GM23338 (cell line): ENCODE results near the gene CCT6B. TPM values are rescaled to one million over a fixed set of nuclear protein-coding genes. Genes with fewer than 3 reads are reported as not detected.

Experiments used
- ATAC-seq: fragments of 200-7000 bp; cut with Tn5 transposase; 3 replicates; pipeline ENCODE4 v1.9.1; 2020
- DNase-seq: peaks from one replicate; pipeline ENCODE4 v3.0.0-alpha.2; 2015; ENCODE audit warnings: low spot score
- H2AFZ ChIP-seq: fragments of 200-600 bp; sonication (generic); 2 replicates; pipeline ENCODE4 v1.8.0; 2016; ENCODE audit warnings: antibody characterized with exemption, mild to moderate bottlenecking, moderate library complexity
- H3F3A ChIP-seq: fragments of 200-600 bp; sonication (generic); replicated peaks from 2 replicates; pipeline ENCODE4 v1.8.0; 2017; ENCODE audit warnings: antibody characterized with exemption, mixed run types, low read depth
- H3K27ac ChIP-seq: fragments of 200-600 bp; sonication (generic); 2 replicates; pipeline ENCODE4 v1.6.1; 2016; ENCODE audit warnings: low read depth
- H3K27me3 ChIP-seq: fragments of 200-600 bp; sonication (generic); 2 replicates; pipeline ENCODE4 v1.8.0; 2016; ENCODE audit warnings: mild to moderate bottlenecking, mixed run types, moderate library complexity; ENCODE audit not compliant: insufficient read depth
- H3K36me3 ChIP-seq: fragments of 200-600 bp; sonication (generic); 2 replicates; pipeline ENCODE4 v1.8.0; 2016; ENCODE audit warnings: mild to moderate bottlenecking; ENCODE audit not compliant: insufficient read depth
- H3K4me1 ChIP-seq: fragments of 200-600 bp; sonication (generic); 2 replicates; pipeline ENCODE4 v1.8.0; 2016; ENCODE audit warnings: mild to moderate bottlenecking, moderate library complexity; ENCODE audit not compliant: insufficient read depth
- H3K4me2 ChIP-seq: fragments of 200-600 bp; sonication (generic); 2 replicates; pipeline ENCODE4 v1.7.1; 2017; ENCODE audit warnings: mixed run types
- H3K4me3 ChIP-seq: fragments of 200-600 bp; sonication (generic); 2 replicates; pipeline ENCODE4 v1.6.1; 2016; ENCODE audit warnings: mixed run types
- H3K79me2 ChIP-seq: fragments of 200-600 bp; sonication (generic); replicated peaks from 2 replicates; pipeline ENCODE4 v1.8.0; 2017; ENCODE audit warnings: mild to moderate bottlenecking; ENCODE audit not compliant: insufficient read depth
- H3K9me2 ChIP-seq: fragments of 200-600 bp; sonication (generic); 2 replicates; pipeline ENCODE4 v1.8.0; 2017; ENCODE audit not compliant: insufficient read depth
- H4K20me1 ChIP-seq: fragments of 200-600 bp; sonication (generic); replicated peaks from 2 replicates; pipeline ENCODE4 v1.8.0; 2017; ENCODE audit warnings: mild to moderate bottlenecking; ENCODE audit not compliant: insufficient read depth
- H3K27ac Mint-ChIP-seq: 2 replicates; pipeline ENCODE4 v1.8.0; 2020; ENCODE audit warnings: inconsistent platforms, mild to moderate bottlenecking, moderate library complexity, mixed read lengths
- H3K27me3 Mint-ChIP-seq: 3 replicates; pipeline ENCODE4 v1.8.0; 2022; ENCODE audit warnings: low read depth, mild to moderate bottlenecking, moderate library complexity, mixed read lengths, inconsistent platforms; ENCODE audit not compliant: insufficient read depth, poor library complexity
- H3K36me3 Mint-ChIP-seq: 3 replicates; pipeline ENCODE4 v1.8.0; 2021; ENCODE audit warnings: low read depth, mild to moderate bottlenecking, inconsistent platforms, moderate library complexity, mixed read lengths
- H3K4me1 Mint-ChIP-seq: 3 replicates; pipeline ENCODE4 v1.8.0; 2020; ENCODE audit warnings: mild to moderate bottlenecking, inconsistent platforms, mixed read lengths
- H3K4me3 Mint-ChIP-seq: 3 replicates; pipeline ENCODE4 v1.8.0; 2021; ENCODE audit warnings: moderate library complexity, mild to moderate bottlenecking, inconsistent platforms, mixed read lengths
- H3K9me3 Mint-ChIP-seq: 3 replicates; pipeline ENCODE4 v1.8.0; 2020; ENCODE audit warnings: moderate library complexity, mild to moderate bottlenecking, inconsistent platforms, mixed read lengths
- CREB1 ChIP-seq: fragments of 250-450 bp; sonication (Bioruptor Pico); IDR thresholded peaks from 2 replicates; pipeline ENCODE4 v1.5.0; 2020; ENCODE audit warnings: low read depth, mild to moderate bottlenecking, moderate library complexity
- EZH2 ChIP-seq: fragments of 200-600 bp; sonication (generic); IDR thresholded peaks from one replicate; pipeline ENCODE4 v1.8.0; 2017; ENCODE audit warnings: antibody characterized with exemption, mild to moderate bottlenecking, low read depth; ENCODE audit not compliant: unreplicated experiment
- EZH2phosphoT487 ChIP-seq: fragments of 200-600 bp; sonication (generic); IDR thresholded peaks from one replicate; pipeline ENCODE4 v1.8.1; 2018; ENCODE audit warnings: antibody characterized with exemption; ENCODE audit not compliant: unreplicated experiment
- JUNB ChIP-seq: IDR thresholded peaks from one replicate; pipeline ENCODE4 v1.6.1; 2016; ENCODE audit warnings: antibody characterized with exemption; ENCODE audit not compliant: unreplicated experiment
- NANOG ChIP-seq: IDR thresholded peaks from 2 replicates; pipeline ENCODE4 v1.6.1; 2016; ENCODE audit warnings: antibody characterized with exemption, borderline replicate concordance
- POLR2AphosphoS5 ChIP-seq: IDR thresholded peaks from 2 replicates; pipeline ENCODE4 v1.6.1; 2016; ENCODE audit warnings: antibody characterized with exemption, low read depth
- polyA plus RNA-seq: library from polyadenylated mRNA; unstranded; fragments of >200 nt; fragmentation: Nextera tagmentation; extraction: Ambion mirVana; gene quantifications from 2 replicates; pipeline ENCODE4 v1.2.1, GENCODE V29; 2016
- total RNA-seq: library from RNA; depleted of rRNA; stranded (reverse); fragments of >200 nt; shearing (Covaris generic); gene quantifications from 2 replicates; pipeline ENCODE4 v1.2.3, GENCODE V29; 2014
- TF ChIP-seq, protein P1 (sequence below): IDR thresholded peaks from 2 replicates; pipeline ENCODE4 v1.6.1; 2016; ENCODE audit warnings: antibody characterized with exemption
- TF ChIP-seq, protein P2 (sequence below): IDR thresholded peaks from one replicate; pipeline ENCODE4 v1.6.1; 2018; ENCODE audit warnings: antibody characterized with exemption; ENCODE audit not compliant: unreplicated experiment
- TF ChIP-seq, protein P3 (sequence below): fragments of 250-450 bp; sonication (Bioruptor Pico); IDR thresholded peaks from 2 replicates; pipeline ENCODE4 v1.5.0; 2020; ENCODE audit warnings: mild to moderate bottlenecking, moderate library complexity

CCT6B gene
- total and polyA plus RNA-seq, 2 experiments from 2014 or later = 0.94 to 1.1 TPM

DNA sequence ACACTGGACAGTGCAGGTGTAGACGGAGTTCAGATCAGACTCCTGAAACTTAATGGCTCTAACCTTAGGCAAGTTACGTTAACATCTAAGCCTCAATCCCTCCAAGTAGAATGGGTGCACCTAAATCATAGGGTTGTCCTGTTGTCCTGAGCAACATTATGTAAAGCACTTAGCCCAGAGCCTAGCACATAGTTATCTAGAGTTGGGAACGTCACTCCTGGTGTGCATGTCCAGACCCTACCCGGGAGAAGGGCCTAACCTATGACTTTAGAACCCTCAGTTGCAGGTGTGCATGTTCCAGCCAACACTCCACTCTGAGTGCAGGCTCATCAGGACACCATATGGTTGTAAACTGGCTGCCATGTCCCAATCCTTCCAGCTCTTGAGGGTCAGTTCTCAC, 45.1 kb upstream of the CCT6B start:
- H3K4me3 ChIP-seq = no peak overlapping the region
- no peaks in the 10 kb centered on the region for H3K79me2 ChIP-seq
- no peaks in the 10 kb centered on the region for H3K27me3 ChIP-seq
- peaks cover 12% of the 10 kb centered on the region; the same call in 1 of the 2 replicates for H3K36me3 ChIP-seq
- no peak overlapping the region for H3K4me3 Mint-ChIP-seq
- H3K27ac Mint-ChIP-seq = no peak overlapping the region
- H3K9me3 Mint-ChIP-seq = no peaks in the 10 kb centered on the region
- peaks cover 2% of the 10 kb centered on the region for H4K20me1 ChIP-seq
- no peaks in the 10 kb centered on the region for H3F3A ChIP-seq
- no peak overlapping the region for H2AFZ ChIP-seq
- peaks cover 7% of the 10 kb centered on the region for H3K4me1 Mint-ChIP-seq
- DNase-seq = no peak
- H3K9me2 ChIP-seq = no peaks in the 10 kb centered on the region
- no peak overlapping the region for H3K27ac ChIP-seq
- no peak overlapping the region for H3K4me2 ChIP-seq
- TF ChIP-seq POLR2AphosphoS5 = no peak
- TF ChIP-seq CREB1 = no peak
- TF ChIP-seq, protein P1, sequence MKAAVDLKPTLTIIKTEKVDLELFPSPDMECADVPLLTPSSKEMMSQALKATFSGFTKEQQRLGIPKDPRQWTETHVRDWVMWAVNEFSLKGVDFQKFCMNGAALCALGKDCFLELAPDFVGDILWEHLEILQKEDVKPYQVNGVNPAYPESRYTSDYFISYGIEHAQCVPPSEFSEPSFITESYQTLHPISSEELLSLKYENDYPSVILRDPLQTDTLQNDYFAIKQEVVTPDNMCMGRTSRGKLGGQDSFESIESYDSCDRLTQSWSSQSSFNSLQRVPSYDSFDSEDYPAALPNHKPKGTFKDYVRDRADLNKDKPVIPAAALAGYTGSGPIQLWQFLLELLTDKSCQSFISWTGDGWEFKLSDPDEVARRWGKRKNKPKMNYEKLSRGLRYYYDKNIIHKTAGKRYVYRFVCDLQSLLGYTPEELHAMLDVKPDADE = no peak
- TF ChIP-seq, protein P2, sequence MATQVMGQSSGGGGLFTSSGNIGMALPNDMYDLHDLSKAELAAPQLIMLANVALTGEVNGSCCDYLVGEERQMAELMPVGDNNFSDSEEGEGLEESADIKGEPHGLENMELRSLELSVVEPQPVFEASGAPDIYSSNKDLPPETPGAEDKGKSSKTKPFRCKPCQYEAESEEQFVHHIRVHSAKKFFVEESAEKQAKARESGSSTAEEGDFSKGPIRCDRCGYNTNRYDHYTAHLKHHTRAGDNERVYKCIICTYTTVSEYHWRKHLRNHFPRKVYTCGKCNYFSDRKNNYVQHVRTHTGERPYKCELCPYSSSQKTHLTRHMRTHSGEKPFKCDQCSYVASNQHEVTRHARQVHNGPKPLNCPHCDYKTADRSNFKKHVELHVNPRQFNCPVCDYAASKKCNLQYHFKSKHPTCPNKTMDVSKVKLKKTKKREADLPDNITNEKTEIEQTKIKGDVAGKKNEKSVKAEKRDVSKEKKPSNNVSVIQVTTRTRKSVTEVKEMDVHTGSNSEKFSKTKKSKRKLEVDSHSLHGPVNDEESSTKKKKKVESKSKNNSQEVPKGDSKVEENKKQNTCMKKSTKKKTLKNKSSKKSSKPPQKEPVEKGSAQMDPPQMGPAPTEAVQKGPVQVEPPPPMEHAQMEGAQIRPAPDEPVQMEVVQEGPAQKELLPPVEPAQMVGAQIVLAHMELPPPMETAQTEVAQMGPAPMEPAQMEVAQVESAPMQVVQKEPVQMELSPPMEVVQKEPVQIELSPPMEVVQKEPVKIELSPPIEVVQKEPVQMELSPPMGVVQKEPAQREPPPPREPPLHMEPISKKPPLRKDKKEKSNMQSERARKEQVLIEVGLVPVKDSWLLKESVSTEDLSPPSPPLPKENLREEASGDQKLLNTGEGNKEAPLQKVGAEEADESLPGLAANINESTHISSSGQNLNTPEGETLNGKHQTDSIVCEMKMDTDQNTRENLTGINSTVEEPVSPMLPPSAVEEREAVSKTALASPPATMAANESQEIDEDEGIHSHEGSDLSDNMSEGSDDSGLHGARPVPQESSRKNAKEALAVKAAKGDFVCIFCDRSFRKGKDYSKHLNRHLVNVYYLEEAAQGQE = no peak
- TF ChIP-seq EZH2phosphoT487 = no peak
- no peak for TF ChIP-seq JUNB
- TF ChIP-seq EZH2 = no peak
- TF ChIP-seq, protein P3, sequence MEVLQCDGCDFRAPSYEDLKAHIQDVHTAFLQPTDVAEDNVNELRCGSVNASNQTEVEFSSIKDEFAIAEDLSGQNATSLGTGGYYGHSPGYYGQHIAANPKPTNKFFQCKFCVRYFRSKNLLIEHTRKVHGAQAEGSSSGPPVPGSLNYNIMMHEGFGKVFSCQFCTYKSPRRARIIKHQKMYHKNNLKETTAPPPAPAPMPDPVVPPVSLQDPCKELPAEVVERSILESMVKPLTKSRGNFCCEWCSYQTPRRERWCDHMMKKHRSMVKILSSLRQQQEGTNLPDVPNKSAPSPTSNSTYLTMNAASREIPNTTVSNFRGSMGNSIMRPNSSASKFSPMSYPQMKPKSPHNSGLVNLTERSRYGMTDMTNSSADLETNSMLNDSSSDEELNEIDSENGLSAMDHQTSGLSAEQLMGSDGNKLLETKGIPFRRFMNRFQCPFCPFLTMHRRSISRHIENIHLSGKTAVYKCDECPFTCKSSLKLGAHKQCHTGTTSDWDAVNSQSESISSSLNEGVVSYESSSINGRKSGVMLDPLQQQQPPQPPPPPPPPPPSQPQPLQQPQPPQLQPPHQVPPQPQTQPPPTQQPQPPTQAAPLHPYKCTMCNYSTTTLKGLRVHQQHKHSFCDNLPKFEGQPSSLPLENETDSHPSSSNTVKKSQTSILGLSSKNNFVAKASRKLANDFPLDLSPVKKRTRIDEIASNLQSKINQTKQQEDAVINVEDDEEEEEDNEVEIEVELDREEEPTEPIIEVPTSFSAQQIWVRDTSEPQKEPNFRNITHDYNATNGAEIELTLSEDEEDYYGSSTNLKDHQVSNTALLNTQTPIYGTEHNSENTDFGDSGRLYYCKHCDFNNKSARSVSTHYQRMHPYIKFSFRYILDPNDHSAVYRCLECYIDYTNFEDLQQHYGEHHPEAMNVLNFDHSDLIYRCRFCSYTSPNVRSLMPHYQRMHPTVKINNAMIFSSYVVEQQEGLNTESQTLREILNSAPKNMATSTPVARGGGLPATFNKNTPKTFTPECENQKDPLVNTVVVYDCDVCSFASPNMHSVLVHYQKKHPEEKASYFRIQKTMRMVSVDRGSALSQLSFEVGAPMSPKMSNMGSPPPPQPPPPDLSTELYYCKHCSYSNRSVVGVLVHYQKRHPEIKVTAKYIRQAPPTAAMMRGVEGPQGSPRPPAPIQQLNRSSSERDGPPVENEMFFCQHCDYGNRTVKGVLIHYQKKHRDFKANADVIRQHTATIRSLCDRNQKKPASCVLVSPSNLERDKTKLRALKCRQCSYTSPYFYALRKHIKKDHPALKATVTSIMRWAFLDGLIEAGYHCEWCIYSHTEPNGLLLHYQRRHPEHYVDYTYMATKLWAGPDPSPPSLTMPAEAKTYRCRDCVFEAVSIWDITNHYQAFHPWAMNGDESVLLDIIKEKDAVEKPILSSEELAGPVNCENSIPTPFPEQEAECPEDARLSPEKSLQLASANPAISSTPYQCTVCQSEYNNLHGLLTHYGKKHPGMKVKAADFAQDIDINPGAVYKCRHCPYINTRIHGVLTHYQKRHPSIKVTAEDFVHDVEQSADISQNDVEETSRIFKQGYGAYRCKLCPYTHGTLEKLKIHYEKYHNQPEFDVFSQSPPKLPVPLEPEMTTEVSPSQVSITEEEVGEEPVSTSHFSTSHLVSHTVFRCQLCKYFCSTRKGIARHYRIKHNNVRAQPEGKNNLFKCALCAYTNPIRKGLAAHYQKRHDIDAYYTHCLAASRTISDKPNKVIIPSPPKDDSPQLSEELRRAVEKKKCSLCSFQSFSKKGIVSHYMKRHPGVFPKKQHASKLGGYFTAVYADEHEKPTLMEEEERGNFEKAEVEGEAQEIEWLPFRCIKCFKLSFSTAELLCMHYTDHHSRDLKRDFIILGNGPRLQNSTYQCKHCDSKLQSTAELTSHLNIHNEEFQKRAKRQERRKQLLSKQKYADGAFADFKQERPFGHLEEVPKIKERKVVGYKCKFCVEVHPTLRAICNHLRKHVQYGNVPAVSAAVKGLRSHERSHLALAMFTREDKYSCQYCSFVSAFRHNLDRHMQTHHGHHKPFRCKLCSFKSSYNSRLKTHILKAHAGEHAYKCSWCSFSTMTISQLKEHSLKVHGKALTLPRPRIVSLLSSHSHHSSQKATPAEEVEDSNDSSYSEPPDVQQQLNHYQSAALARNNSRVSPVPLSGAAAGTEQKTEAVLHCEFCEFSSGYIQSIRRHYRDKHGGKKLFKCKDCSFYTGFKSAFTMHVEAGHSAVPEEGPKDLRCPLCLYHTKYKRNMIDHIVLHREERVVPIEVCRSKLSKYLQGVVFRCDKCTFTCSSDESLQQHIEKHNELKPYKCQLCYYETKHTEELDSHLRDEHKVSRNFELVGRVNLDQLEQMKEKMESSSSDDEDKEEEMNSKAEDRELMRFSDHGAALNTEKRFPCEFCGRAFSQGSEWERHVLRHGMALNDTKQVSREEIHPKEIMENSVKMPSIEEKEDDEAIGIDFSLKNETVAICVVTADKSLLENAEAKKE (CRISPR knock-in tag) = no peak
- TF ChIP-seq NANOG = no peak
- ATAC-seq = no peak
- H3K4me1 ChIP-seq = peaks cover 6% of the 10 kb centered on the region
- peaks cover 9% of the 10 kb centered on the region for H3K27me3 Mint-ChIP-seq
- peaks cover 75% of the 10 kb centered on the region for H3K36me3 Mint-ChIP-seq
